Neutrophil (primary cell): Measurements from ENCODE around the gene SNAI1.

Experiments used
- H3K27ac ChIP-seq: fragments of 200-600 bp; sonication (generic); 2 replicates; pipeline ENCODE4 v1.5.1; 2016; ENCODE audit warnings: mild to moderate bottlenecking, moderate library complexity
- H3K27me3 ChIP-seq: fragments of 200-600 bp; sonication (generic); 2 replicates; pipeline ENCODE4 v1.6.0; 2016; ENCODE audit warnings: mild to moderate bottlenecking
- H3K36me3 ChIP-seq: fragments of 200-600 bp; sonication (generic); 2 replicates; pipeline ENCODE4 v1.5.1; 2017
- H3K4me1 ChIP-seq, 2 experiments: fragments of 200-600 bp in 1 of 2; sonication (generic) in 1 of 2; 1 replicate in 1 of 2; 2 replicates in 1 of 2; pipeline versions ENCODE4 v1.5.1 to v1.6.1; 2013 to 2016; ENCODE audit warnings: low read depth in 1 of 2, low read length in 1 of 2, mild to moderate bottlenecking in 1 of 2, moderate library complexity in 1 of 2; ENCODE audit not compliant: control insufficient read depth in 1 of 2, insufficient read depth in 1 of 2
- H3K4me3 ChIP-seq, 2 experiments: fragments of 200-600 bp in 1 of 2; sonication (generic) in 1 of 2; 1 replicate in 1 of 2; 2 replicates in 1 of 2; pipeline ENCODE4 v1.5.1; 2013 to 2016; ENCODE audit warnings: low read depth in 1 of 2, low read length in 1 of 2, mild to moderate bottlenecking in 1 of 2, moderate library complexity in 1 of 2
- H3K9me3 ChIP-seq: fragments of 200-600 bp; sonication (generic); 2 replicates; pipeline ENCODE4 v1.5.1; 2016
- TF ChIP-seq, protein P1 (sequence below): fragments of 200-600 bp; sonication (generic); IDR thresholded peaks from 2 replicates; pipeline ENCODE4 v1.5.1; 2016; ENCODE audit warnings: antibody characterized with exemption

SNAI1 gene

DNA sequence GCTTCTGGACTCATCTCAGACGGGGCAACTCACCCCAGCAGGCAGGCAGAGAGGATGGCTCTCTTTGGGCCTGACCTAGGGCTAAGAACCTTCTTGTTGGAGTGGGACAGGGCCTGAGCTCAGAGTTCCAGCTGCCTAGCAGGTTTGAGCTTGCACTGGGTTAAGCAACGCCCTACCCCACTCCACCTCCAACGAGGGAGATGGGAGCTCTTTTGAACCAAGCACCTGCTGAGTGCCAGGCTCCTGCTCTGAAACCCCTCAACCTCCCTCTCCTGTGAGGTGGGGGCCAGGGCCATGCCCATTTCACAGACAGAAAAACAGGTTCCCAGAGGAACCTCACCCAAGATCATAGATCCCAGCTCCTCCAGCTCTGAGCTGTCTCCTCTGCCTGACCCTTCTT lies 54.3 kb downstream of the SNAI1 start:
- TF ChIP-seq, protein P1, sequence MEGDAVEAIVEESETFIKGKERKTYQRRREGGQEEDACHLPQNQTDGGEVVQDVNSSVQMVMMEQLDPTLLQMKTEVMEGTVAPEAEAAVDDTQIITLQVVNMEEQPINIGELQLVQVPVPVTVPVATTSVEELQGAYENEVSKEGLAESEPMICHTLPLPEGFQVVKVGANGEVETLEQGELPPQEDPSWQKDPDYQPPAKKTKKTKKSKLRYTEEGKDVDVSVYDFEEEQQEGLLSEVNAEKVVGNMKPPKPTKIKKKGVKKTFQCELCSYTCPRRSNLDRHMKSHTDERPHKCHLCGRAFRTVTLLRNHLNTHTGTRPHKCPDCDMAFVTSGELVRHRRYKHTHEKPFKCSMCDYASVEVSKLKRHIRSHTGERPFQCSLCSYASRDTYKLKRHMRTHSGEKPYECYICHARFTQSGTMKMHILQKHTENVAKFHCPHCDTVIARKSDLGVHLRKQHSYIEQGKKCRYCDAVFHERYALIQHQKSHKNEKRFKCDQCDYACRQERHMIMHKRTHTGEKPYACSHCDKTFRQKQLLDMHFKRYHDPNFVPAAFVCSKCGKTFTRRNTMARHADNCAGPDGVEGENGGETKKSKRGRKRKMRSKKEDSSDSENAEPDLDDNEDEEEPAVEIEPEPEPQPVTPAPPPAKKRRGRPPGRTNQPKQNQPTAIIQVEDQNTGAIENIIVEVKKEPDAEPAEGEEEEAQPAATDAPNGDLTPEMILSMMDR: no peak
- Histone ChIP-seq H3K4me3 (no peak overlapping the region), H3K4me1 (peaks cover 0 to 8% of the 10 kb centered on the region in 2 experiments), H3K9me3 (no peaks in the 10 kb centered on the region), H3K27me3 (no peaks in the 10 kb centered on the region), H3K36me3 (no peaks in the 10 kb centered on the region), H3K27ac (no peak overlapping the region)

DNA sequence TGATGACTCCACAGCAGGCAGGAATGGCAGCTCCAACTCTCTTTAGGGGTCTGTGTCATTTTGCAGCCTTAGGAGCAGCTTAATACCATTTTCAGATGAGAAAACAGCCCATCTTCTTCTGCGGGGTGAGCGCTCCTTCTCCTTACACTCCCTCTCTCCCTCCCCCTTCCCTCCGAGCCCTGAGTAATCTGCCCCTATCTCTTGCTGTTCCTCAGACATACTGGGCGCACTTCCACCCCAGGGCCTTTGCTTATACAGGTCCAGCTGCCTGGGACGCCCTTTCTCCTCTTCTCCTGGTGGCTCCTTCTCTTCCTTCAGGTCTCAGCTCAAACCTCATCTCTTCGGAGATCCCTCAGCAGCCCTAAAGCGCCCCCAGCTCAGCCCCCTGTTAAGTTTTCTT lies 54.8 kb downstream of the SNAI1 start:
- TF ChIP-seq, protein P1: no peak

DNA sequence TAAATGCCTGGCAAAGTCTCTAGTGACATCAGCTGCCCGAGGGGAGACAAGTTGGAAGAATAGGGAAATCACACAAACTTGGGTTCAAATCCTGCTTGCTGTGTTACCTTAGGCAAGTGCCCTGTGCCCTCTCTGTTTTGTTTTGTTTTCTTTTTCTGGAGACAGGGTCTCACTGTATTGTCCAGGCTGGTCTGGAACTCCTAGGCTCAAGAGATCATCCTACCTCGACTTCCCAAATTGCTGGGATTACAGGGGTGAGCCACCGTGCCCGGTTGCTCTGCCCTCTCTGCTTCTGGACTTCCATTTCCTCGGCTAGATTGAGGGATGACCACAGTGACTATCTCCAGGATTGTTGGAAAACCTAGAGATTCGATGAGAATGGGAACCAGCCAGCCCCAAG lies 55.4 kb downstream of the SNAI1 start:
- TF ChIP-seq, protein P1: no peak
- Histone ChIP-seq H3K4me3 (no peak overlapping the region), H3K9me3 (no peaks in the 10 kb centered on the region), H3K36me3 (no peaks in the 10 kb centered on the region), H3K27ac (no peak overlapping the region), H3K27me3 (no peaks in the 10 kb centered on the region), H3K4me1 (peaks cover 0 to 8% of the 10 kb centered on the region in 2 experiments)

More for the DNA sequence above, 54.8 kb downstream of the SNAI1 start:
- H3K9me3 ChIP-seq: no peaks in the 10 kb centered on the region
- H3K36me3 ChIP-seq: no peaks in the 10 kb centered on the region
- H3K27me3 ChIP-seq: no peaks in the 10 kb centered on the region
- no peak overlapping the region for H3K4me3 ChIP-seq
- peaks cover 0 to 8% of the 10 kb centered on the region in 2 experiments for H3K4me1 ChIP-seq
- no peak overlapping the region for H3K27ac ChIP-seq
